ENCODE measurements around the gene ORC1.

Gene ORC1

GRCh38 chr1:52348704-52349300 lies 55.4 kb downstream of the ORC1 start:
- Histone ChIP-seq H3K27me3 (ENCODE audit: control insufficient read depth in 3 of 3, insufficient read depth in 3 of 3, low read depth in 1 of 3, low read length in 3 of 3) (no peaks in the 10 kb centered on the region), H3K14ac (ENCODE audit: low read length) (no peak overlapping the region), H4K91ac (ENCODE audit: low read depth, low read length, poor library complexity) (no peak overlapping the region), H3K27ac (replicated peaks; ENCODE audit: low read length) (no peak overlapping the region), H2BK120ac (ENCODE audit: low read depth, low read length) (no peak overlapping the region), H2BK15ac (ENCODE audit: low read length) (no peak overlapping the region), H4K8ac (ENCODE audit: low read depth, low read length) (no peak overlapping the region), H2AK5ac (ENCODE audit: low read depth, low read length) (no peak overlapping the region), H3K23ac (ENCODE audit: low read depth, low read length, poor library complexity) (no peak overlapping the region), H3K4me2 (ENCODE audit: insufficient read depth, low read length, poor library complexity, severe bottlenecking) (no peak overlapping the region), H3K4ac (ENCODE audit: low read length) (no peak overlapping the region), H3K9ac (ENCODE audit: low read depth, low read length, poor library complexity) (no peak overlapping the region), H2AFZ (ENCODE audit: low read length) (no peak overlapping the region), H3K18ac (ENCODE audit: low read length) (no peak overlapping the region), H3K79me1 (ENCODE audit: low read depth, low read length) (no peaks in the 10 kb centered on the region), H2BK5ac (ENCODE audit: low read length) (no peak overlapping the region), H2BK12ac (ENCODE audit: low read length) (no peak overlapping the region), H3K9me3 (replicated peaks in 1 of 2; ENCODE audit: control insufficient read depth in 2 of 2, insufficient read depth in 1 of 2, low read depth in 1 of 2, low read length in 2 of 2) (no peaks in the 10 kb centered on the region), H3K36me3 (replicated peaks in 1 of 2; ENCODE audit: control insufficient read depth in 2 of 2, insufficient read depth in 2 of 2, low read length in 2 of 2) (peaks cover 10 to 44% of the 10 kb centered on the region in 2 donors), H3K4me1 (ENCODE audit: control insufficient read depth in 2 of 2, insufficient read depth in 1 of 2, low read depth in 1 of 2, low read length in 2 of 2) (peaks cover 5 to 8% of the 10 kb centered on the region in 2 donors), H3K4me3 (ENCODE audit: low read length in 2 of 2) (no peak overlapping the region)
- no peak for DNase-seq (ENCODE audit: low spot score)
- WGBS, 2 donors (ENCODE audit: extremely low coverage in 2 of 2, insufficient read length in 2 of 2, insufficient replicate concordance in 1 of 2): no CpG with 5 or more reads among the region's 8 CpGs

GRCh38 chr1:52346653-52347052 lies 57.6 kb downstream of the ORC1 start:
- WGBS, 2 donors (ENCODE audit: extremely low coverage in 2 of 2, insufficient read length in 2 of 2, insufficient replicate concordance in 1 of 2): no CpG with 5 or more reads among the region's 4 CpGs
- H4K8ac ChIP-seq (ENCODE audit: low read depth, low read length): no peak overlapping the region
- no peak overlapping the region for H2AFZ ChIP-seq (ENCODE audit: low read length)
- peaks cover 4 to 26% of the 10 kb centered on the region in 2 donors for H3K36me3 ChIP-seq (replicated peaks in 1 of 2; ENCODE audit: control insufficient read depth in 2 of 2, insufficient read depth in 2 of 2, low read length in 2 of 2)
- no peak for DNase-seq (ENCODE audit: low spot score)
- H2BK120ac ChIP-seq (ENCODE audit: low read depth, low read length): no peak overlapping the region
- no peak overlapping the region for H2BK15ac ChIP-seq (ENCODE audit: low read length)
- no peak overlapping the region for H3K9ac ChIP-seq (ENCODE audit: low read depth, low read length, poor library complexity)
- no peak overlapping the region for H3K23ac ChIP-seq (ENCODE audit: low read depth, low read length, poor library complexity)
- H4K91ac ChIP-seq (ENCODE audit: low read depth, low read length, poor library complexity): no peak overlapping the region
- H3K4me1 ChIP-seq (ENCODE audit: control insufficient read depth in 2 of 2, insufficient read depth in 1 of 2, low read depth in 1 of 2, low read length in 2 of 2): peaks cover 5 to 8% of the 10 kb centered on the region in 2 donors
- H3K4me2 ChIP-seq (ENCODE audit: insufficient read depth, low read length, poor library complexity, severe bottlenecking): no peak overlapping the region
- H3K18ac ChIP-seq (ENCODE audit: low read length): no peak overlapping the region
- no peak overlapping the region for H2AK5ac ChIP-seq (ENCODE audit: low read depth, low read length)
- H3K4me3 ChIP-seq (ENCODE audit: low read length in 2 of 2): no peak overlapping the region
- no peaks in the 10 kb centered on the region for H3K27me3 ChIP-seq (ENCODE audit: control insufficient read depth in 3 of 3, insufficient read depth in 3 of 3, low read depth in 1 of 3, low read length in 3 of 3)
- no peak overlapping the region for H3K27ac ChIP-seq (replicated peaks; ENCODE audit: low read length)
- no peaks in the 10 kb centered on the region for H3K9me3 ChIP-seq (replicated peaks in 1 of 2; ENCODE audit: control insufficient read depth in 2 of 2, insufficient read depth in 1 of 2, low read depth in 1 of 2, low read length in 2 of 2)
- H3K79me1 ChIP-seq (ENCODE audit: low read depth, low read length): no peaks in the 10 kb centered on the region
- no peak overlapping the region for H3K4ac ChIP-seq (ENCODE audit: low read length)
- no peak overlapping the region for H2BK12ac ChIP-seq (ENCODE audit: low read length)
- no peak overlapping the region for H2BK5ac ChIP-seq (ENCODE audit: low read length)
- no peak overlapping the region for H3K14ac ChIP-seq (ENCODE audit: low read length)

DNA sequence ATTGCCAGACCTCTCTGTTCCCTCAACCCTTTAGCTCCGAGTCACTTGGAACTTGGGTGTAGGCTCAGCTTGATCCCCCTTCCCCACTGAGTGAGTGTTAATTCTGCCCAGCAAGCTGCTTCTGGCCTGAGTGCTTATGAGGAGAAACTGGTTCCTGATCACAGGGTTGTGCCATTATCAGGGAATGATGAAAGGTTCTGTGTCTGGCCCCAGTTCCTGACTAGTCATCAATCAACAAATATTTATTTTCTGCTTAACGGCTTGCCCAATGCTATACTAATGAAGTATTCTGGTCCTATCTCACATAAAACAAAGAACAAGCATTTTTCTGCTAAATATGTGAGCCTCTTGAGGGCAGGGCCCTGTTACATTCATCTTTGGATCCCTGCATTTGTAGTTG lies 59.0 kb downstream of the ORC1 start:
- Histone ChIP-seq H2AFZ (ENCODE audit: low read length) (no peak overlapping the region), H3K14ac (ENCODE audit: low read length) (no peak overlapping the region), H3K23ac (ENCODE audit: low read depth, low read length, poor library complexity) (no peak overlapping the region), H2BK15ac (ENCODE audit: low read length) (no peak overlapping the region), H3K27me3 (ENCODE audit: control insufficient read depth in 3 of 3, insufficient read depth in 3 of 3, low read depth in 1 of 3, low read length in 3 of 3) (no peaks in the 10 kb centered on the region), H3K27ac (replicated peaks; ENCODE audit: low read length) (no peak overlapping the region), H3K4ac (ENCODE audit: low read length) (no peak overlapping the region), H3K36me3 (replicated peaks in 1 of 2; ENCODE audit: control insufficient read depth in 2 of 2, insufficient read depth in 2 of 2, low read length in 2 of 2) (peaks cover 4 to 27% of the 10 kb centered on the region in 2 donors), H3K4me3 (ENCODE audit: low read length in 2 of 2) (no peak overlapping the region), H2AK5ac (ENCODE audit: low read depth, low read length) (no peak overlapping the region), H4K91ac (ENCODE audit: low read depth, low read length, poor library complexity) (no peak overlapping the region), H3K18ac (ENCODE audit: low read length) (no peak overlapping the region), H3K9ac (ENCODE audit: low read depth, low read length, poor library complexity) (no peak overlapping the region), H4K8ac (ENCODE audit: low read depth, low read length) (no peak overlapping the region), H3K4me2 (ENCODE audit: insufficient read depth, low read length, poor library complexity, severe bottlenecking) (no peak overlapping the region), H2BK5ac (ENCODE audit: low read length) (no peak overlapping the region), H3K79me1 (ENCODE audit: low read depth, low read length) (no peaks in the 10 kb centered on the region), H2BK12ac (ENCODE audit: low read length) (no peak overlapping the region), H3K4me1 (ENCODE audit: control insufficient read depth in 2 of 2, insufficient read depth in 1 of 2, low read depth in 1 of 2, low read length in 2 of 2) (peaks cover 0 to under 1% of the 10 kb centered on the region in 2 donors), H2BK120ac (ENCODE audit: low read depth, low read length) (no peak overlapping the region), H3K9me3 (replicated peaks in 1 of 2; ENCODE audit: control insufficient read depth in 2 of 2, insufficient read depth in 1 of 2, low read depth in 1 of 2, low read length in 2 of 2) (no peaks in the 10 kb centered on the region)
- no peak for DNase-seq (ENCODE audit: low spot score)
- WGBS, 2 donors (ENCODE audit: extremely low coverage in 2 of 2, insufficient read length in 2 of 2, insufficient replicate concordance in 1 of 2): no CpG with 5 or more reads among the region's 2 CpGs

DNA sequence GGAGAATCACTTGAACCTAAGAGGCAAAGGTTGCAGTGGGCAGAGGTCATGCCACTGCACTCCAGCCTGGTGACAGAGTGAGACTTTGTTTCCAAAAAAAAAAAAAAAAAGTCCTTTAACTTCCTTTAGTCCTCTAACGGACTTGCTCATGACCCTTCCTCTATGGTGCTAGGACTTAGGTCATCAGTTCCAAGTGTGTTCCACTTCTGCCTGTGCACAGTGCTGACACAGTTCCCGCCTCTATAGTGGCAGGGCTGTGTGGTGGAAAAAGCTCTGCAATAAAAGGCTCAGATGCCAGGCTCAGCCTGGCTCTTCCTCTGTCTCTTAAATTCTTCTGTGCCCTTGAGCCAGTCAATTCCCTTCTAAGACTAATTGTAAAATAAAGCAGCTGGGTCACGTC lies 60.2 kb downstream of the ORC1 start:
- no peak overlapping the region for H2AK5ac ChIP-seq (ENCODE audit: low read depth, low read length)
- no peak for DNase-seq (ENCODE audit: low spot score)

More for the DNA sequence above, 60.2 kb downstream of the ORC1 start:
- Histone ChIP-seq H3K18ac (ENCODE audit: low read length) (no peak overlapping the region), H3K4me3 (ENCODE audit: low read length in 2 of 2) (no peak overlapping the region), H3K27ac (replicated peaks; ENCODE audit: low read length) (no peak overlapping the region), H3K36me3 (replicated peaks in 1 of 2; ENCODE audit: control insufficient read depth in 2 of 2, insufficient read depth in 2 of 2, low read length in 2 of 2) (peaks cover 4 to 32% of the 10 kb centered on the region in 2 donors), H2BK15ac (ENCODE audit: low read length) (no peak overlapping the region), H4K91ac (ENCODE audit: low read depth, low read length, poor library complexity) (no peak overlapping the region), H3K14ac (ENCODE audit: low read length) (no peak overlapping the region), H3K4ac (ENCODE audit: low read length) (no peak overlapping the region), H2BK5ac (ENCODE audit: low read length) (no peak overlapping the region), H3K9me3 (replicated peaks in 1 of 2; ENCODE audit: control insufficient read depth in 2 of 2, insufficient read depth in 1 of 2, low read depth in 1 of 2, low read length in 2 of 2) (no peaks in the 10 kb centered on the region), H2BK120ac (ENCODE audit: low read depth, low read length) (no peak overlapping the region), H3K27me3 (ENCODE audit: control insufficient read depth in 3 of 3, insufficient read depth in 3 of 3, low read depth in 1 of 3, low read length in 3 of 3) (no peaks in the 10 kb centered on the region), H2AFZ (ENCODE audit: low read length) (no peak overlapping the region), H3K4me2 (ENCODE audit: insufficient read depth, low read length, poor library complexity, severe bottlenecking) (no peak overlapping the region), H2BK12ac (ENCODE audit: low read length) (no peak overlapping the region), H3K23ac (ENCODE audit: low read depth, low read length, poor library complexity) (no peak overlapping the region), H3K79me1 (ENCODE audit: low read depth, low read length) (no peaks in the 10 kb centered on the region), H3K4me1 (ENCODE audit: control insufficient read depth in 2 of 2, insufficient read depth in 1 of 2, low read depth in 1 of 2, low read length in 2 of 2) (no peaks in the 10 kb centered on the region), H3K9ac (ENCODE audit: low read depth, low read length, poor library complexity) (no peak overlapping the region), H4K8ac (ENCODE audit: low read depth, low read length) (no peak overlapping the region)
- WGBS, 2 donors (ENCODE audit: extremely low coverage in 2 of 2, insufficient read length in 2 of 2, insufficient replicate concordance in 1 of 2): no CpG with 5 or more reads among the region's 3 CpGs

Measured in neuronal stem cell (in vitro differentiated cells).